GM19351 (cell line): Measurements from ENCODE around the gene SERTAD3.
A peak's percentile ranks its signal among the peaks of the same experiment; 100 is the strongest.
"Not testable (repeated sequence)": the region's sequence is repeated elsewhere in the genome, so short reads cannot be mapped to it uniquely, and the experiment has no call there.

Source experiments
- ATAC-seq: cut with Tn5 transposase; IDR thresholded peaks from one replicate; pipeline ENCODE4 v1.9.1; 2021; ENCODE audit warnings: mild to moderate bottlenecking, moderate library complexity; ENCODE audit not compliant: unreplicated experiment

SERTAD3 gene

DNA sequence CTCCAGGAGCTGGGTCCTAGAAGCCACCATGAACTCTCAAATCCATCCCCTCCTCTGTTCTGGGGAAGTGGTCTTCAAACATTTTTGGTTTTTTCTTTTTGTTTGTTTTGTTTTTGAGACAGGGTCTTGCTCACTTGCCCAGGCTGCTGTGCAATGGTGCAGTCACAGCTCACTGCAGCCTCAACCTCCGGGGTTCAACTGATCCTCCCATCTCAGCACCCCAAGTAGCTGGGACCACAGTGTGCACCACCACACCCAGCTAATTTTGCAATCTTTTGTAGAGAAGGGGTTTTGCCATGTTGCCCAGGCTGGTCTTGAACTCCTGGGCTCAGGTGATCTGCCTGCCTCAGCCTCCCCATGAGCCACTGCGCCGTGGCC, 14.5 kb upstream of the SERTAD3 start:
- ATAC-seq = no peak

DNA sequence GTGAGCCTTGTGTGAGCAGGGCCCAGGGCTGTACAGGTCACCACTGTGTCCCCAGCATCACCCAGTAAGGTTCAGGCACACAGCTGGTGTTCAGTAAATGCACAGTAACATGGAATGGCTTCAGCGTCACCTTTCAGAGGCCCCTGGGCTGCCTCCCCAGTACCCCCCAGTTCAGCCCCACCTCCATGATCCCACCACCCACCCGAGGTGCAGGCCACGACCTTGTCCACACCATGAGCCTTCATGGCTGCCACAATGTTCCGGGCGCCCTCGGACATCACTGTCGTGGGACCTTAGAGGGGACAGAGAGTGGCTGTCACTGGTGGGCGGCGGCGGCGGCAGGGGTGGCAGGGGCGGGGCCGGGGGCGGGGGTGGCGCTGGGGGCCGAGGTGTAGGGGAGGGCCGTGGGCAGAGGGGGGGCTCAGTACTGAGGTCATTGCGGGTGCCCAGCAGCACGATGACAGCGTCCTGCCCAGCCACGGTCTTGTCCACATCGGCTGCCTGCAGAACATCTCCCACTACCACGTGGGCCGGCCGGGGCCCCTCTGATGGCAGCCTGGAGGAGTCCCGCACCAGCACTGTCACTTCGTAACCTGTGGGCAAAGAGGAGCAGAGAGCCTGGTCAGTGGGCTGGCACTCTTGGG, 13.9 kb upstream of the SERTAD3 start:
- no peak for ATAC-seq

DNA sequence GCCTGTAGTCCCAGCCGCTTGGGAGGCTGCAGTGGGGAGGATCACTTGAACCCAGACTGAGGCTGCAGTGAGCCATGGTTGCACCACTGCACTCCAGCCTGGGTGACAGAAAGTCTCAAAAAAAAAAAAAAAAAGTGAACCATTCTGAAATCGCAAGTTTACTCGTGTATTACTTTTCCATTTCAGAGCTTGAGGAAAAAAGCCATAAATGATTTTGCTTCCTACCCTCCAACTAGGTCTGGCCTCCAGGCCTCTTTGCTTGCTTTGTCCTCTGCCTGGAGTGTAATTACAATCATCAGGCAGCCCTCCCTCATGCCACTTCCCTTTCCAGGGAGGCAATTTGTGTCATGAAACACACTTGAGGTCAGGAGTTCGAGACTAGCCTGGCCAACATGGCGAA, 12.9 kb upstream of the SERTAD3 start:
- ATAC-seq = no peak

- not testable (repeated sequence) for ATAC-seq
Measured at GRCh38 chr19:40453943-40454342, 9.8 kb upstream of the SERTAD3 start.

GRCh38 chr19:40453151-40453735, 9.1 kb upstream of the SERTAD3 start:
- ATAC-seq = no peak

DNA sequence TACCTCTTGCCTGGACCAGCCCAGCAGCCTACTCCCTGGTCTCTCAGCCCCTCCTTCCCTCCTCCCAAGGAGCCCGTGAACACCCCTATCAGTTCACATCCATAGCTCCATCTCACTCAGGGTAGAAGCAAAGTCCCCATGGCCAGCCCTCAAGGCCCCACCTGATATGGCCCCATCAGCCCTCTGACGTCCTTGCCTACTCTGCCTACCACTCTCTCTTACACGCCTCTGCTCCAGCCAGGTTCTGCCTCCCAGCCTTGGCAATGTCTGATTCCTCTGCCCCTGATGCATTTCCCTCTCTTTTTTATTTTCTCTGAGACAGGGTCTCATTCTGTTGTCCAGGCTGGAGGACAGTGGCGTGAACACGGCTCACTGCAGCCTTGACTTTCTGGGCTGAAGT, 7.9 kb upstream of the SERTAD3 start:
- no peak for ATAC-seq

GRCh38 chr19:40450664-40451063, 6.5 kb upstream of the SERTAD3 start:
- ATAC-seq = no peak

- no peak for ATAC-seq
Measured at GRCh38 chr19:40449506-40449905, 5.4 kb upstream of the SERTAD3 start.

DNA sequence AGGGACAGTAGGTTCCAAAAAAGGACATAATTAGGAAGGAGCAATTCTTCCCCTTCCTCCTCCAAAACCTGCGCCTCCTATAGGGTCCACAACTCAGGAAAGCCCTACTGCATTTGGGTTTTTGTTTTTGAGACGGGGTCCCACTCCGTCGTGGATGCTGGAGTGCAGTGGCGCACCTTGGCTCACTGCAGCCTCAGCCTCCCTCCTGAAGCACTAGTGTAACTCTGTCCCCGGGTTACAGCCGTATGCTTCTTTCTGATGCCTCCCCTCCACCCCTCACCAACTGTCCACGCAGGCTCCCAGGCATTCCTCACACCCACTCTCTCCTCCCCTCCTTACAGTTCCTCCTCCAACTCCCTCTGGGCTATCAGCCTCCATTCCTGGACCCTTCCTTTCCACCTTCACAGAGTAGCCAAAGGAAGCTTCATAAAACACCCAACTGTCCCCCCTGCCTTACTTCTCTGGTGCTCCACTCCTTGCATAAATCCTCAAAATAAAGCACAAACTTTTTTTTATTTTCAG, 2.2 kb upstream of the SERTAD3 start:
- no peak for ATAC-seq

- ATAC-seq = no peak
Measured at GRCh38 chr19:40445780-40446262, 1.7 kb upstream of the SERTAD3 start.

- ATAC-seq = no peak
Measured at GRCh38 chr19:40444825-40445312, 734 bp upstream of the SERTAD3 start.

DNA sequence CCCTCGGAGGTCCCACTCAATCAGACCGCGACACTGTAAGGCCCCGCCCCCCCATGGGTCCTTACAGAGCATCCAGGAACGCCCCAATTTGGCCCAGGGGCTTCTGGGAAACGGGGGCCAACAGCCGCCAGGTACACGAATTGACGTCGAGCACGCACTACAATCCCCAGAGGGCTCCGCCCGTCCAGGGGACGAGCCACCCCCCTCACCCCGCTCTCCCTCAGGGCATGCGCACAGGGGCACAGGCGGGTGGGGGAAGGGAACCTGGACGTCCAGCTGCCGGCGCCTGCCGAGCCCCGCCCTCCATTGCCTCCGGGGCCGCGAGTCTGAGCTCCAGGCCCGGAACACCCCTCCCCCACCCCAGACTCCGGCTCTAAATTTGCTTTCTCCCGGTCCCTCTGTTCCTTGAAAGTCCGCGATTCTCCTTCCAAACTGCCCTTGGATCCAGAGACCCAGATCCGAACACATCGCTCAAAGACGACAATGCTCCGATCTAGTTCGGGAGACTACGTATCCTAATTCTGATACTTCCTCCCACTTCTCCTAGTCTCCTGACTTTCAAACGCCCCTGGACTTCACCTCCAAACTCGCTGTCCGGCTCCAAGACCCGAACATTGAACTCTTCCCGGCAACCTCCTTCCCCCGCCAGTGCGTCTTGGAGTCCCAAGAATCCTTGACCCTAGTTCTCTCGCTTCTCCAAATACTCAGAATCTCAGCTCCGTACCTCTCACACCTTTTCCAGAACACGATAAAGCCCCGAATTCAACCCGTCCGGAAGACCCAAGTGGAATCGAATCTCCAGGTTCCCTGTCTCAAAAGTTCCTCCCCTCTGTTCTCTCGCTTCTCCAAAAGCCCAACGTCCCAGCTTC, 770 bp downstream of the SERTAD3 start:
- peak; percentile 69 for ATAC-seq

DNA sequence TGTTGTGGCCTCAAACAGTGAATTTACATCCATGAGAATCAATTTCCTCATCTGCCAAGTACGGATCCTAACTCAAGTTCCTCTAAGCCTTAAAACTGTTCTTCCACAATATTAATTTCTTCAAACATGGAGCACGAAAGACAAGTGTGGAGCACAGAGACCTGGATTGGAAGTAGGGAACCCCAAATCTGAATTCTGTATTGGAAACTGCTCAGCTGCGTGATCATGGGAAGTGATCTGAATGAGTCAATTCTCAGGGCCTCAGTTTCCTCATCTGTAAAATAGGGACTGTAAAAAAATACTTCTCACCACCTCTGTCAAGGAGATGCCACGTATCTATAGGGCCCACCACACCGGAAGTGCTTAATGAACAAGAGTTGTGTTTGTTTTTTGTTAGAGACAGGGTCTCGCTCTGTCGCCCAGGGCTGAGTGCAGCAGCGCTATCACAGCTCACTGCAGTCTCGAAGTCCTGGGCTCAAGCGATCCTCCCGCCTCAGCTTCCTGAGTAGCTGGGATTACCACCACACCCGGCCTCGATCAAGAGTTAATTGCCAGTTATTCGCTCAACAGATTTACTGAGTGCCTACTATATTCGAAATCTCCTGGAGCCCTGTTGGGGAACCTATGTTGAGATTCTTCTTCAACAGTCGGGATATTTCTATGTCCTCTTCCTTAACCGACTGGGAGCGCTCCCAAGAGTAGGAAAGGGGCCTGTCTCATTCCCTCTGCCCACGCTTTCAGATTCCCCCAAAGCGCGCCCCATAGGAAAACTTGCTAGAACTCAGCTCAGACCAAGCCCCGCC, 1.6 kb downstream of the SERTAD3 start:
- ATAC-seq = no peak

DNA sequence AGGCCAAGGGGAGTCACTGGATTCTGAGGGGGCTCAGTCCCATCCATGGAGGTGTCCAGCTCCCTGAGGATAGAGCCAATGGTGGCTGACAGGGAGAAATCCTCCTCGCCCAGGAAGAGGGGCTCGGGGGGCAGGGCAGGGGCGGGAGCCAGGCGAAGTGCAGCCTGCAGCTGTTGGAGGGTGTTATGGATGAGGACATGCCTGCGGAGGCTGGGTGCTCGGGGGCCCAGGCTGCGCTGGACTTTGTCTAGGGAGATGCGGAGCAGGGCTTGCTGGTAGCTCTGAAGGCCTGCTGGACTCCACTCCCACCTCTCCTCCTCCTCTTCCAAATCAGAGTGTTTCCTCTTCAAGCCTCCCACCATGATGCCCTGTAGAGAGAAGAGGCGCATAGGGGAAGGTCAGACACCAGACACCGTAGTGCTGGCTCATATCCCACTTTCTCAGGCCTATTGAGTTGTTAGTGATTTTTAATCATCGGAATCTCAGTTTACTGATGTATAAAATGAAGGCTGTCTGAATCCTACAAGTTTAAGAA, 2.3 kb downstream of the SERTAD3 start:
- ATAC-seq = no peak

DNA sequence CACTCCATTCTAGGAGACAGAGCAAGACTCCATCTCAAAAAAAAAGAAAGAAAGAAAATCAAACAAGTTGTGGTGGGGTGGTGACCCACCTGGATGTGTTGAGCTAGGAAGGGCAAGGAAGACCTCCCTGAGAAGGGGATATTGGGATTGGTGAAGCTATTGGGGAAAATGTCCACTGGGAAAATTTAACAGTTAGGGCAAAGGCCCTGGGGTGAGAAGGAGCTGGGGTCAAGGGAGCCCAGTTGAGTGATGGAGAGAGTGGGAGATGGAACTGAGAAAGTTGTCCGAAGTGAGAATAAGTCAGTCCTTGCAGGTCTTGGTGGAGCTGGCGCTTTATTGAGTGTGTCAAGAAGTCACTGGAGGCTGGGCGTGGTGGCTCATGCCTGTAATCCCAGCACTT, 5.9 kb downstream of the SERTAD3 start:
- ATAC-seq = no peak

DNA sequence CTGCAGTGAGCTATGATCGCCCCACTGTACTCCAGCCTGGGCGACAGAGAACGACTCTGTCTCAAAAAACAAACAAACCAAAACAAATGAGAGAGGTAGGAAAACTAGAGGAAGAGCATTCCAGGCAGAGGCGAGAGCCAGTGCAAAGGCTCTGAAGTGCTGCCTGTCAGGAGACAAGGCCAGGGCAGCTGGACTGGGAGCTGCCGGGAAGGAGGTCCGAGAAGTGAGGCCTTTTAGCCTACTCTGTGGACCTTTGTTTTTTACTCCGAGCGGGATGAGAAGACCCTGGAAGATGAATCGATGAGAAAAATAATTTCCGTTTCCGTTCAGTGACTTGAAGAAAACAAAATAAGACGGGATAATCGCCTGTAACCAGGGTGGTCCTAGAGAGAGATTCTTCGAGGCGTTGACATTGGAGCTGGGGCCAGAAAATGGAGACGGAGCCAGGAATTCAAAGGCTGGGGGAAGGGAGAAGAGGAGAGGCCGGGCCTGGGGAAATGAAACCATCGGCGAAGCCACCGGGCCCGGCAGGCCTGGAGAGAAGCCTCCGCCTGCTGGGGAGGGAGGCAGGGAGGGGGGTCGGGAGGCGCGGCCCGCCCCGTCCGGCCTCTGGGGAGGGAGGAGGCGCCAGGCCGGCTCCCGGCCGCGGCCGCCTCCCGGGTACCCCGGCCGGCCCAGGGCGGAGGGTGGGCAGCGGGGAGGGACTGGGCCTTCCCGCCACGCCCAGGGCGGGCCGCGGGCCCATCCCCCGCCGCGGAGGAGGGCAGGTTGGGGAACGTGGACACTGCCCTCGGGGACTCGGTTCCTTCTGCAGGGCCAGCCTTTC, 10.5 kb downstream of the SERTAD3 start:
- ATAC-seq = no peak

DNA sequence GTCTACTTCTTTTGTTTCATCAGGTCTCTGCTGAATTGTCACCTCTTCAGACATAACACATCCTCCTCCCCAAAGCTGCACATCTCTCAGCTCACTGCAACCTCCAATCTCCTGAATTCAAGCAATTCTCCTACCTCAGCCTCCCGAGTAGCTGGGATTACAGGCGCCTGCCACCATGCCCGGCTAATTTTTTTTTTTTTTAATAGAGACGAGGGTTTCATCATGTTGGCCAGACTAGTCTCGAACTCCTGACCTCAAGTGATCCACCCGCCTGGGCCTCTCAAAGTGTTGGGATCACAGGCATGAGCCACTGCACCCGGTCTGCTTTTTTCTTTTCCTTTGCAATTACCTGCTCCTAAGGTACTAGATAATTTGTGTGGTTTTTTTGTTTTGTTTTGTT, 11.4 kb downstream of the SERTAD3 start:
- ATAC-seq = not testable (repeated sequence)

DNA sequence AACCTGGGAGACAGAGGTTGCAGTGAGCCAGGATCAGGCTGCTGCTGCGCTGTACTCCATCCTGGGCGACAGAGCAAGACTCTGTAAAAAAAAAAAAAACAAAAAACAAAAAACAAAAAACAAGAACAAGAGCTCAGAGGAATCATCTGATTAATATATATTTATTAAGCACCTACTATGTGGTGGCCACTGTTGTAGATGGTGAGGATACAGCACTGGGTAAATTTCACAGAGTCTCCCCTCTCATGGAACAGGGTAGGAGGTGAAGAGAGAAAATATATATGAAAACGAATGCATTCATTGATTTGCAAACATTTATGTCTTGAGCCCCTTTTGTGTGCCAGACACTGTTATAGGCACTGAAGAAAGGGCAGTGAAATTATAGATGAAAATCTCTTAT, 12.4 kb downstream of the SERTAD3 start:
- ATAC-seq = no peak

GRCh38 chr19:40430242-40430641, 13.9 kb downstream of the SERTAD3 start:
- not testable (repeated sequence) for ATAC-seq

DNA sequence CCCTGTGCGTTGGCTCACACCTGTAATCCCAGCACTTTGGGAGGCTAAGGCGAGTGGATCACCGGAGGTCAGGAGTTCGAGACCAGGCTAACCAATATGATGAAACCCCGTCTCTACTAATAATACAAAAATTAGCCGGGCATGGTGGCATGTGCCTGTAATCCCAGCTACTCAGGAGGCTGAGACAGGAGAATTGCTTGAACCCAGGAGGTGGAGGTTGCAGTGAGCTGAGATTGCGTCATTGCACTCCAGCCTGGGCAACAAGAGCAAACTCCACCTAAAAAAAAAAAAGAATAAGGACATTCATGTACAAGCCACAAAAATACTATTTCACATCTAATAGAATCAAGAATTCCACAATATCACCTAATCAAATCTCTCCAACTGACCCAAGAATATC, 15.9 kb downstream of the SERTAD3 start:
- not testable (repeated sequence) for ATAC-seq
